ENCODE measurements around the gene USP37.

DNA sequence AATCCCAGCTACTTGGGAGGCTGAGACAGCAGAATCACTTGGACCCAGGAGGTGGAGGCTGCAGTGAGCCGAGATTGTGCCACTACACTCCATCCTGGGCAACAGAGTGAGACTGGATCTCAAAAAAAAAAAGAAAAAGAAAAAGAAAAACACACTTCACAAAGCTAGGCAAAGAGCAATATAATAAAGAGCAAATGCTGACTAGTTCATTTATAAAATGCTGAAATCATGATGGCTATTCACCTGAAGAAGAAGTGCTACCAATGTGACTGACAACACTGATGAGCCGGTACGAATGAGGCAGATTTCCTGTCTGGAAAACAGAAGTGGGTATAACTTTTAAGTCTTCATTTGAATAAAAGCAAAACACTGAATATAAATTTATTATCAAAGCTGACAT lies 111.3 kb downstream of the USP37 start:
- TF ChIP-seq, protein P1, sequence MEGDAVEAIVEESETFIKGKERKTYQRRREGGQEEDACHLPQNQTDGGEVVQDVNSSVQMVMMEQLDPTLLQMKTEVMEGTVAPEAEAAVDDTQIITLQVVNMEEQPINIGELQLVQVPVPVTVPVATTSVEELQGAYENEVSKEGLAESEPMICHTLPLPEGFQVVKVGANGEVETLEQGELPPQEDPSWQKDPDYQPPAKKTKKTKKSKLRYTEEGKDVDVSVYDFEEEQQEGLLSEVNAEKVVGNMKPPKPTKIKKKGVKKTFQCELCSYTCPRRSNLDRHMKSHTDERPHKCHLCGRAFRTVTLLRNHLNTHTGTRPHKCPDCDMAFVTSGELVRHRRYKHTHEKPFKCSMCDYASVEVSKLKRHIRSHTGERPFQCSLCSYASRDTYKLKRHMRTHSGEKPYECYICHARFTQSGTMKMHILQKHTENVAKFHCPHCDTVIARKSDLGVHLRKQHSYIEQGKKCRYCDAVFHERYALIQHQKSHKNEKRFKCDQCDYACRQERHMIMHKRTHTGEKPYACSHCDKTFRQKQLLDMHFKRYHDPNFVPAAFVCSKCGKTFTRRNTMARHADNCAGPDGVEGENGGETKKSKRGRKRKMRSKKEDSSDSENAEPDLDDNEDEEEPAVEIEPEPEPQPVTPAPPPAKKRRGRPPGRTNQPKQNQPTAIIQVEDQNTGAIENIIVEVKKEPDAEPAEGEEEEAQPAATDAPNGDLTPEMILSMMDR (conservative IDR thresholded peaks at IDR 0.05; ENCODE audit: low read depth, low read length): no peak
- TF ChIP-seq EZH2 (IDR thresholded peaks at IDR 0.05; ENCODE audit: borderline replicate concordance, low read depth, low read length, poor library complexity, severe bottlenecking): no peak

All from A673 (cell line).